HepG2 (cell line): ENCODE data around the gene AGFG1.

Source experiments
- KLF13 ChIP-seq: sonication (generic); formaldehyde crosslinking; IDR thresholded peaks from 2 replicates; pipeline ENCODE4 v1.4.0; 2020; ENCODE audit warnings: mild to moderate bottlenecking, missing genetic modification reagents
- MYC ChIP-seq: sonication (generic); formaldehyde crosslinking; IDR thresholded peaks from 2 replicates; pipeline ENCODE4 v1.9.0; 2021; ENCODE audit warnings: missing genetic modification reagents, borderline replicate concordance
- ZFYVE20 ChIP-seq: sonication (generic); formaldehyde crosslinking; IDR thresholded peaks from 2 replicates; pipeline ENCODE4 v1.8.0; 2023; ENCODE audit warnings: low read depth, mild to moderate bottlenecking, moderate library complexity, missing genetic modification reagents, borderline replicate concordance
- ZNF878 ChIP-seq: sonication (generic); formaldehyde crosslinking; IDR thresholded peaks from 2 replicates; pipeline ENCODE4 v1.8.1; 2023; ENCODE audit warnings: mild to moderate bottlenecking, missing genetic modification reagents, moderate library complexity
- TF ChIP-seq, protein P1 (sequence below): sonication (generic); formaldehyde crosslinking; IDR thresholded peaks from 2 replicates; pipeline ENCODE4 v1.5.1; 2020; ENCODE audit warnings: mild to moderate bottlenecking, missing genetic modification reagents, moderate library complexity
- TF ChIP-seq, protein P2 (sequence below): sonication (generic); formaldehyde crosslinking; IDR thresholded peaks from 2 replicates; pipeline ENCODE4 v1.5.0; 2020; ENCODE audit warnings: mild to moderate bottlenecking, missing genetic modification reagents, moderate library complexity
- TF ChIP-seq, protein P3 (sequence below): sonication (generic); formaldehyde crosslinking; IDR thresholded peaks from 2 replicates; pipeline ENCODE4 v1.5.1; 2020; ENCODE audit warnings: mild to moderate bottlenecking, moderate library complexity, missing genetic modification reagents

DNA sequence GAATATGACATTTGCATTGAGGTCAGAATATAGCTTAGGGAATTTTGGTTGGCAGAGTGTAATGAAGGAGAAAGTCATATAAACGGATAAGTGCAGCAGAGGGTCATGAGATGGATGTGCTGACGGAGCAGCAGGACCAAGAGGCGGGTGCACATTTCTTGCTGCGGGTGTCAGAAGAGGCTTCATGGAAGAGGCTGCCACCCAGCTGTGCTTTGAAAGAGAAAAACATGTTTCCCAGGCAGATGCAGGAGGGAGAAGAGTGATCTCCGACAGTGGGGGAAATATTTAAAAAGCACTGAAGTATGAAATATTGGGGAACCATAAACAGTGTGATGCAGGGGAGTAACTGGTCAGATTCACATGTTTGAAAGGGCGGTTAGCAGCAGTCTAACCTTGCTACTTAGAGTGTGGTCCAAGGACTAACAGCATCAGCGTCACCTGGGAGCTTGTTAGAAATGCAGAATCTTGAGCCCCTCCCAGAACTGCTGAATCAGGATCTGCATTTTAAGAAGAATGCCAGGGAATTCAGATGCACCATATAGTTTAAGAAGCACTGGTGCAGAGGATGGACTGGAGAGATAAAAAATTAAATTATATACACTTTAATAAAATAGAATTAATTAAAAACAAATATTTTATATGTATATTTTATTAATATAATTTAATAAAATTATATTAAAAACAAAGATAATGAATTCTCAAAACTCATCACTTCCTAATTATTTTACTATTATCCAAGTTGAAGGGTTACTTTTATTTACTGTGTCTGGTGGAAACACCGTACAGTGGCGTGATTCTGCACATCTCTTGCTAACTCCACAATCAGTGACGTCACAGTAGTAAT is 48.1 kb upstream of the AGFG1 start:
- TF ChIP-seq ZFYVE20 (CRISPR knock-in tag) = no peak
- TF ChIP-seq KLF13 (CRISPR knock-in tag) = no peak
- TF ChIP-seq ZNF878 = no peak
- TF ChIP-seq, protein P1, sequence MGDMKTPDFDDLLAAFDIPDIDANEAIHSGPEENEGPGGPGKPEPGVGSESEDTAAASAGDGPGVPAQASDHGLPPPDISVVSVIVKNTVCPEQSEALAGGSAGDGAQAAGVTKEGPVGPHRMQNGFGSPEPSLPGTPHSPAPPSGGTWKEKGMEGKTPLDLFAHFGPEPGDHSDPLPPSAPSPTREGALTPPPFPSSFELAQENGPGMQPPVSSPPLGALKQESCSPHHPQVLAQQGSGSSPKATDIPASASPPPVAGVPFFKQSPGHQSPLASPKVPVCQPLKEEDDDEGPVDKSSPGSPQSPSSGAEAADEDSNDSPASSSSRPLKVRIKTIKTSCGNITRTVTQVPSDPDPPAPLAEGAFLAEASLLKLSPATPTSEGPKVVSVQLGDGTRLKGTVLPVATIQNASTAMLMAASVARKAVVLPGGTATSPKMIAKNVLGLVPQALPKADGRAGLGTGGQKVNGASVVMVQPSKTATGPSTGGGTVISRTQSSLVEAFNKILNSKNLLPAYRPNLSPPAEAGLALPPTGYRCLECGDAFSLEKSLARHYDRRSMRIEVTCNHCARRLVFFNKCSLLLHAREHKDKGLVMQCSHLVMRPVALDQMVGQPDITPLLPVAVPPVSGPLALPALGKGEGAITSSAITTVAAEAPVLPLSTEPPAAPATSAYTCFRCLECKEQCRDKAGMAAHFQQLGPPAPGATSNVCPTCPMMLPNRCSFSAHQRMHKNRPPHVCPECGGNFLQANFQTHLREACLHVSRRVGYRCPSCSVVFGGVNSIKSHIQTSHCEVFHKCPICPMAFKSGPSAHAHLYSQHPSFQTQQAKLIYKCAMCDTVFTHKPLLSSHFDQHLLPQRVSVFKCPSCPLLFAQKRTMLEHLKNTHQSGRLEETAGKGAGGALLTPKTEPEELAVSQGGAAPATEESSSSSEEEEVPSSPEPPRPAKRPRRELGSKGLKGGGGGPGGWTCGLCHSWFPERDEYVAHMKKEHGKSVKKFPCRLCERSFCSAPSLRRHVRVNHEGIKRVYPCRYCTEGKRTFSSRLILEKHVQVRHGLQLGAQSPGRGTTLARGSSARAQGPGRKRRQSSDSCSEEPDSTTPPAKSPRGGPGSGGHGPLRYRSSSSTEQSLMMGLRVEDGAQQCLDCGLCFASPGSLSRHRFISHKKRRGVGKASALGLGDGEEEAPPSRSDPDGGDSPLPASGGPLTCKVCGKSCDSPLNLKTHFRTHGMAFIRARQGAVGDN = no peak
- TF ChIP-seq, protein P2, sequence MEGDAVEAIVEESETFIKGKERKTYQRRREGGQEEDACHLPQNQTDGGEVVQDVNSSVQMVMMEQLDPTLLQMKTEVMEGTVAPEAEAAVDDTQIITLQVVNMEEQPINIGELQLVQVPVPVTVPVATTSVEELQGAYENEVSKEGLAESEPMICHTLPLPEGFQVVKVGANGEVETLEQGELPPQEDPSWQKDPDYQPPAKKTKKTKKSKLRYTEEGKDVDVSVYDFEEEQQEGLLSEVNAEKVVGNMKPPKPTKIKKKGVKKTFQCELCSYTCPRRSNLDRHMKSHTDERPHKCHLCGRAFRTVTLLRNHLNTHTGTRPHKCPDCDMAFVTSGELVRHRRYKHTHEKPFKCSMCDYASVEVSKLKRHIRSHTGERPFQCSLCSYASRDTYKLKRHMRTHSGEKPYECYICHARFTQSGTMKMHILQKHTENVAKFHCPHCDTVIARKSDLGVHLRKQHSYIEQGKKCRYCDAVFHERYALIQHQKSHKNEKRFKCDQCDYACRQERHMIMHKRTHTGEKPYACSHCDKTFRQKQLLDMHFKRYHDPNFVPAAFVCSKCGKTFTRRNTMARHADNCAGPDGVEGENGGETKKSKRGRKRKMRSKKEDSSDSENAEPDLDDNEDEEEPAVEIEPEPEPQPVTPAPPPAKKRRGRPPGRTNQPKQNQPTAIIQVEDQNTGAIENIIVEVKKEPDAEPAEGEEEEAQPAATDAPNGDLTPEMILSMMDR (CRISPR knock-in tag) = no peak
- TF ChIP-seq MYC (CRISPR knock-in tag) = no peak
- TF ChIP-seq, protein P3, sequence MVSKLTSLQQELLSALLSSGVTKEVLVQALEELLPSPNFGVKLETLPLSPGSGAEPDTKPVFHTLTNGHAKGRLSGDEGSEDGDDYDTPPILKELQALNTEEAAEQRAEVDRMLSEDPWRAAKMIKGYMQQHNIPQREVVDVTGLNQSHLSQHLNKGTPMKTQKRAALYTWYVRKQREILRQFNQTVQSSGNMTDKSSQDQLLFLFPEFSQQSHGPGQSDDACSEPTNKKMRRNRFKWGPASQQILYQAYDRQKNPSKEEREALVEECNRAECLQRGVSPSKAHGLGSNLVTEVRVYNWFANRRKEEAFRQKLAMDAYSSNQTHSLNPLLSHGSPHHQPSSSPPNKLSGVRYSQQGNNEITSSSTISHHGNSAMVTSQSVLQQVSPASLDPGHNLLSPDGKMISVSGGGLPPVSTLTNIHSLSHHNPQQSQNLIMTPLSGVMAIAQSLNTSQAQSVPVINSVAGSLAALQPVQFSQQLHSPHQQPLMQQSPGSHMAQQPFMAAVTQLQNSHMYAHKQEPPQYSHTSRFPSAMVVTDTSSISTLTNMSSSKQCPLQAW (CRISPR knock-in tag) = no peak
